ENCODE measurements around the gene CLSTN3.

DNA sequence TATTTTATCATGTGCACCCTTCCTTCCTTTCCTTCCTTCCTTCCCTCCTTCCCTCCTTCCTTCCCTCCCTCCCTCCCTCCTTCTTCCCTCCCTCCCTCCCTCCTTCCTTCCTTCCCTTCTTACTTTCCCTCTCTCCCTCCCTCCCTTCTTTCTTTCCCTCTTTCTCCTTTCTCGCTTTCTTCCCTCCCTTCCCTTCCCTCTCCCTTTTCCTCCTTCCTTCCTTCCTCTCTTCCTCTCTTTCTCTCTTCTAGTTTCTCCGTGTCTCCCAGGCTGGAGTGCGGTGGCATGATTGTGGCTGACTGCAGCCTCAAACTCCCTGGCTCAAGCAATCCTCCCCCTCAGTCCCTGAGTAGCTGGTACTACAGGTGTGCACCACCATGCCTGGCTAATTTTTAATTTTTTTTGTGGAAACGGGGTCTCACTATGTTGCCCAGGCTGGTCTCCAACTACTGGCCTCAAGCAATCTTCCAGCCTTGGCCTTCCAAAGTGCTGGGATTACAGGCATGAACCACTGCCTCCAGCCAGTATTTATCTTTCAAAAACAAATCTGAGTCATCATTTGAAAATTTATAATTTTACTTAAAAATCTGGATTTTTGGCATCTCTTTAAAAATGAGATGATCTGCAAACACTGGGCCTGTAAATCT lies 29.0 kb upstream of the CLSTN3 start:
- TF ChIP-seq NFE2 (CRISPR knock-in tag; IDR thresholded peaks at IDR 0.05), result no peak
- TF ChIP-seq ZNF577 (CRISPR knock-in tag; IDR thresholded peaks at IDR 0.05; ENCODE audit: borderline replicate concordance, low read depth), result no peak
- no peak for TF ChIP-seq CEBPB (IDR thresholded peaks at IDR 0.05; ENCODE audit: borderline replicate concordance, low read depth, low read length)
- TF ChIP-seq FOXC1 (CRISPR knock-in tag; IDR thresholded peaks at IDR 0.05; ENCODE audit: borderline replicate concordance), result no peak
- TF ChIP-seq RNF2 (conservative IDR thresholded peaks at IDR 0.05; ENCODE audit: low read depth), result no peak
- TF ChIP-seq, protein P1, sequence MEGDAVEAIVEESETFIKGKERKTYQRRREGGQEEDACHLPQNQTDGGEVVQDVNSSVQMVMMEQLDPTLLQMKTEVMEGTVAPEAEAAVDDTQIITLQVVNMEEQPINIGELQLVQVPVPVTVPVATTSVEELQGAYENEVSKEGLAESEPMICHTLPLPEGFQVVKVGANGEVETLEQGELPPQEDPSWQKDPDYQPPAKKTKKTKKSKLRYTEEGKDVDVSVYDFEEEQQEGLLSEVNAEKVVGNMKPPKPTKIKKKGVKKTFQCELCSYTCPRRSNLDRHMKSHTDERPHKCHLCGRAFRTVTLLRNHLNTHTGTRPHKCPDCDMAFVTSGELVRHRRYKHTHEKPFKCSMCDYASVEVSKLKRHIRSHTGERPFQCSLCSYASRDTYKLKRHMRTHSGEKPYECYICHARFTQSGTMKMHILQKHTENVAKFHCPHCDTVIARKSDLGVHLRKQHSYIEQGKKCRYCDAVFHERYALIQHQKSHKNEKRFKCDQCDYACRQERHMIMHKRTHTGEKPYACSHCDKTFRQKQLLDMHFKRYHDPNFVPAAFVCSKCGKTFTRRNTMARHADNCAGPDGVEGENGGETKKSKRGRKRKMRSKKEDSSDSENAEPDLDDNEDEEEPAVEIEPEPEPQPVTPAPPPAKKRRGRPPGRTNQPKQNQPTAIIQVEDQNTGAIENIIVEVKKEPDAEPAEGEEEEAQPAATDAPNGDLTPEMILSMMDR (CRISPR knock-in tag; IDR thresholded peaks at IDR 0.05), result no peak
- TF ChIP-seq ZFX (CRISPR knock-in tag; IDR thresholded peaks at IDR 0.05; ENCODE audit: low read depth), result no peak
- no peak for TF ChIP-seq TCF7 (IDR thresholded peaks at IDR 0.05; ENCODE audit: low read depth)
- TF ChIP-seq FOSL2 (CRISPR knock-in tag; IDR thresholded peaks at IDR 0.05), result no peak
- TF ChIP-seq CBFB (CRISPR knock-in tag; IDR thresholded peaks at IDR 0.05), result no peak
- TF ChIP-seq RXRA (CRISPR knock-in tag; IDR thresholded peaks at IDR 0.05), result no peak
- TF ChIP-seq, protein P2, sequence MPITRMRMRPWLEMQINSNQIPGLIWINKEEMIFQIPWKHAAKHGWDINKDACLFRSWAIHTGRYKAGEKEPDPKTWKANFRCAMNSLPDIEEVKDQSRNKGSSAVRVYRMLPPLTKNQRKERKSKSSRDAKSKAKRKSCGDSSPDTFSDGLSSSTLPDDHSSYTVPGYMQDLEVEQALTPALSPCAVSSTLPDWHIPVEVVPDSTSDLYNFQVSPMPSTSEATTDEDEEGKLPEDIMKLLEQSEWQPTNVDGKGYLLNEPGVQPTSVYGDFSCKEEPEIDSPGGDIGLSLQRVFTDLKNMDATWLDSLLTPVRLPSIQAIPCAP (CRISPR knock-in tag; IDR thresholded peaks at IDR 0.05; ENCODE audit: low read depth), result no peak
- TF ChIP-seq SETDB1 (CRISPR knock-in tag; IDR thresholded peaks at IDR 0.05; ENCODE audit: borderline replicate concordance), result no peak

Measured in HepG2 (cell line).